Activated CD8-positive, alpha-beta memory T cell treated with anti-CD3 and anti-CD28 coated beads for 36 hours (primary cell): Measurements from ENCODE around the gene ZNF213. TPM values are rescaled to one million over a fixed set of nuclear protein-coding genes. Genes with fewer than 3 reads are reported as not detected.
"Not testable (repeated sequence)": the region's sequence is repeated elsewhere in the genome, so short reads cannot be mapped to it uniquely, and the experiment has no call there.

Experiments used
- CTCF ChIA-PET: fragments of 350-600 bp; sonication (Branson Sonifier 250); formaldehyde crosslinking; loops from one replicate; lab custom pipeline; 2021; ENCODE audit warnings: antibody characterized with exemption; lab: Charles Lee
- POLR2A ChIA-PET: fragments of 350-600 bp; sonication (Branson Sonifier 250); formaldehyde crosslinking; loops from one replicate; lab custom pipeline; 2021; ENCODE audit warnings: antibody characterized with exemption; lab: Charles Lee
- total RNA-seq, 2 experiments: library from RNA; stranded (reverse); gene quantifications; one replicate each; pipeline ENCODE4 v1.2.3, GENCODE V29; 2021

The ZNF213 gene
- total RNA-seq, 2 experiments from 2014 or later, result 8.6 to 9.2 TPM

DNA sequence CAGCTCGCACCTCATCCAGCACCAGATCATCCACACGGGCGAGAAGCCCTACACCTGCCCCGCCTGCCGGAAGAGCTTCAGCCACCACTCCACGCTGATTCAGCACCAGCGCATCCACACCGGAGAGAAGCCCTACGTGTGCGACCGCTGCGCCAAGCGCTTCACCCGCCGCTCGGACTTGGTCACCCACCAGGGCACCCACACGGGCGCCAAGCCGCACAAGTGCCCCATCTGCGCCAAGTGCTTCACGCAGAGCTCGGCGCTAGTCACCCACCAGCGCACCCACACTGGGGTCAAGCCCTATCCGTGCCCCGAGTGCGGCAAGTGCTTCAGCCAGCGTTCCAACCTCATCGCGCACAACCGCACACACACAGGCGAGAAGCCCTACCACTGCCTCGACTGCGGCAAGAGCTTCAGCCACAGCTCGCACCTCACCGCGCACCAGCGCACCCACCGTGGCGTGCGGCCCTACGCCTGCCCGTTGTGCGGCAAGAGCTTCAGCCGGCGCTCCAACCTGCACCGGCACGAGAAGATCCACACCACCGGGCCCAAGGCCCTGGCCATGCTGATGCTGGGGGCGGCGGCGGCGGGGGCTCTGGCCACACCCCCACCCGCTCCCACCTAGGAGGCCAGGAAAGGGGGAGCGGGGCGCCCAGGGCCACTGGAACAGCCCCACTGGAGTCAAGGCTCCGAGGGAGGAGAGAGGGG is 15.0 kb upstream of the ZNF213 start:
- ChIA-PET CTCF (interaction anchor here (0.5 to 2.1 kb wide), 6 partner anchors 10 to 92 kb away, joined by 3 to 12 read pairs (median 3); partner anchors contain the start of gene ZNF213), POLR2A (no interaction called here)

DNA sequence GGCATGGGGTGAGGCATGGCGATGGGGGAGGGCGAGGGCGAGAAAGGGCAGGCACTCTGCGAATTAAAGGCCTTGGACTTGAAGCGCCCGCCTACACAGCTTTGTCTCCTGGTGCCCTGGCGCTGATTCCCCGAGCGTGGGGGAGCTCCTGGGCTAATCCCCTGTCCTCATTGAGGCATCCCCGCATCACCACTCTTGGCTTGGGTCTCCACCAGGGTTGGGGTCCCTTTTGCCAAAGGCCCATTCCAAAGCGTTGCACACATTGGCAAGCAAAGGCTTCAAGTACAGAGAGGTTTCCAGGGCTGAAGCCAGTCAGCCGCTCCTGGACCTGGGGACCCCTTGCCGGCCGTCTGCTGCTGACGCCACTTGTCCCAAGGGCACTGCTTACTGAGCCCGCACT is 14.4 kb upstream of the ZNF213 start:
- POLR2A ChIA-PET, result no interaction called here
- CTCF ChIA-PET, result interaction anchor here (0.8 to 2.1 kb wide), 5 partner anchors 9 to 93 kb away, joined by 3 to 12 read pairs (median 3); partner anchors contain the start of gene ZNF213

DNA sequence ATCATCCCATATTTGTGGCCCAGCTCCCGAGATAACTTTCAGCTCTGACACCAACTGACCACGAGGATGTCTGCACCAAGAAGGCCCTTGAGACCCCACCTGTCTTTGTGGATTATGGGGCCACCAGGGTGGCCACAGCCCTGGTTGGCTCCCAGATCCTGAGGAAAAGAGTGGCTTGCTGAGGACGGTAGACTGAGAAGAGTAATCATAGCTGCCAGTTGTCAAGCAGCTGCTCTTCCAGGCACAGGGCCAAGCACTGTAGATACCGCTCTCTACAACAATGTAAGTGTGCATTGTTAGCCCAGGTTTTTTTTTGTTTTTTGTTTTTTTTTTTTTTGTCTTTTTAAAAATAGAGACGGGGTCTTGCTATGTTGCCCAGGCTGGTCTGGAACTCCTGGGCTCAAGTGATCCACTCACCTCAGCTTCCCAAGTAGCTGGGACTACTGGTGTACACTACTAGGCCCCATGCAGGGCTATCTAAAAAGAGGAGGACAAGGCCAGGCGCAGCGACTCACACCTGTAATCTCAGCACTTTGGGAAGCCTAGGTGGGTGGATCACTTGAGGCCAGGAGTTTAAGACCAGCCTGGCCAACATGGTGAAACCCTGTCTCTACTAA is 12.9 kb upstream of the ZNF213 start:
- ChIA-PET POLR2A (no interaction called here), CTCF (interaction anchor here (0.7 to 1.4 kb wide), 7 partner anchors 11 to 90 kb away, joined by 3 to 4 read pairs (median 3); no protein-coding TSS in a partner anchor)

DNA sequence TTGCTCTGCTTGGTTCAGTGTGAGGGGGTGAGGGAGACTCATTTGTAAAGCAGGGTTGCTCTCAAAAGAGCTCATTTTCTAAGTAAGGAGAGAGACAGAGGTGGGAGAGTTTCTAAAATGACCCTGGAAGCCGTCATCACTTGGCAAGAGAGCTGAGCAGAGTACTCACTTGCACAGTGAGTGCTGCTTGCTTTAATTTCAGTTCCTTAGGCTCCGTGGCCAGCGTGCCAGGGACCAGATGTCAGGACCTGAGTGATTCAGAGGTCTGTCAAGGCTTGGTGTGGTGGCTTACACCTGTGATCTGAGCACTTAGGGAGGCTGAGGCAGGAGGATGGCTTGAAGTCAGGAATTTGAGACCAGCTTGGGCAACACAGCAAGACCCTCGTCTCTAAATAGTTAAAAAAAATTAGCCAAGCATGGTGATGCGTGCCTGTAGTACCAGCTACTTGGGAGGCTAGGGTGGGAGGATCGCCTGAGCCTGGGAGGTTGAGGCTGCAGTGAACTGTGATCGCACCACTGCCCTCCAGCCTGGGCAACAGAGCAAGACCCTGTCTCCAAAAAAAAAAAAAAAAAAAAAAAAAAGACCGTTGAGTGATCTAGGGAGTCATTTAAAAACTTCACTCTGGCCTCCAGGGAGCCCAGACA is 11.8 kb upstream of the ZNF213 start:
- ChIA-PET POLR2A (interaction anchor here (0.5 kb wide), 1 partner anchor 20 kb away, joined by 3 read pairs; no protein-coding TSS in a partner anchor), CTCF (interaction anchor here (0.7 to 1.4 kb wide), 2 partner anchors 10 to 91 kb away, joined by 3 read pairs; no protein-coding TSS in a partner anchor)

DNA sequence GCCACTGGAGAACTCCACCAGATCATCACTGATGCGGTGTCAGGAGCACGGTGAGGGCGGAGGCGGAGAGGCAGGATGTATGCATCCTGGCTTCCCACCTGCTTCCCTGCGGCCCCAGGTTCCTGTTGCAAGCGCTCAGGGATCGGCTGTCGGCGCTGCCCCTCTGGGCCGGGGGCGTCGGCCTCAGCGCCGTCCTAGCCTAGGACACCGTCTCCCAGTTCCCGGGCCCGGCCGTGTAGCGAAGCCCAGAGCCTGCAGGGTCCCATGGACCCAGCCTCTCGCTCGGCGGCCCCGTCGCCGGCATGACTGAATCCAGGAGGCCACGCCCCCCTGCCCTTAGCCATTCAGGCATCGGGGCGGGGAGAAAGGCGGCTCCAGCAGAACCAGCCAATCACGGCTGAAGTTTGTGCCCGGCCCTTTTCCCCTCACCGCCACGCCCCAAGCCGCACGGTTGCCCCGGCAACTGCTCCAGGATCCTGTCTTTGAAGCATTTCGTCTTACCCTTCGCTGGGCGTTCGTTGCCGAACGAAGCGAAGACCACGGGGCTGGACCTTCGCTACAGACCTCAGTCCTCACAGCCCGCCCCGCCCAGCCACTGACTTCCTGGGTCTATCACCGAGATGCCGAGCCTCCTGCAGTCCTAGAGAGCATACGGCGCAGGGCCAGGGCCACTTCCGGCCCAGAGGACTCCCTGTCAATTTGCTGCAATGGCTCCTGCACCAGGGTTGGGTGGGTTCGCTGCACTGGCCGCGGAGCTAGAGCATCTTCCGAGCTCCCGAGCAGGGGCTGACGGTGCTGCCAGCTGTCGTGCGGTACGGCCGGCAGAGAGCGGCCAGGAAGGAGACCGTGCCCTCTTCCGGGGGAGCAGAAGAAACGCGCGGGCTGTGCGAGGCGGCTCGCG is 10.6 kb upstream of the ZNF213 start:
- ChIA-PET CTCF (interaction anchor here (0.8 to 11.8 kb wide), 9 partner anchors 9 to 190 kb away, joined by 3 to 121 read pairs (median 4); partner anchors contain the start of genes IL32, ZNF213 and ZSCAN10), POLR2A (interaction anchor here (0.6 to 1.4 kb wide), 3 partner anchors 11 to 59 kb away, joined by 3 to 4 read pairs (median 3); partner anchors contain the start of genes IL32 and ZNF213)

DNA sequence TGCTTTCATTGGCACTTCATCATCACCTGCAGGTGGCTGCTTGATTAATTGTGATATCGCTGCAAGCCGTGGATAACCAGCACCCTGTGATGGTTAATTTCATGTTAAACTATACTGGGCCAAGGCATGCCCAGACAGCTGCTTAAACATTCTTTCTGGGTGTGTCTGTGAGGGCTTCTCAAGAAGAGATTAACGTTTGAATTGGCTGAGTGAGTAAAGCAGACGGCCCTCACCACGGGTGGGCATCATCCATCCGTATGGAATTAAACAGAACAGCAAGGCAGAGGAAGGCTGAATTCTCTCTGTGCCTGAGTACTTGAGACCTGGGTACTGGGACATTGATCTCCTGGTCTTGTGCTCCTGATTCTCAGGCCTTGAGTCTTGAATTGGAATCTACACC is 7.1 kb upstream of the ZNF213 start:
- ChIA-PET CTCF (interaction anchor here (1.0 to 11.8 kb wide), 11 partner anchors 10 to 104 kb away, joined by 3 to 121 read pairs (median 10); partner anchors contain the start of genes HCFC1R1, IL32, THOC6 and ZSCAN10), POLR2A (no interaction called here)

DNA sequence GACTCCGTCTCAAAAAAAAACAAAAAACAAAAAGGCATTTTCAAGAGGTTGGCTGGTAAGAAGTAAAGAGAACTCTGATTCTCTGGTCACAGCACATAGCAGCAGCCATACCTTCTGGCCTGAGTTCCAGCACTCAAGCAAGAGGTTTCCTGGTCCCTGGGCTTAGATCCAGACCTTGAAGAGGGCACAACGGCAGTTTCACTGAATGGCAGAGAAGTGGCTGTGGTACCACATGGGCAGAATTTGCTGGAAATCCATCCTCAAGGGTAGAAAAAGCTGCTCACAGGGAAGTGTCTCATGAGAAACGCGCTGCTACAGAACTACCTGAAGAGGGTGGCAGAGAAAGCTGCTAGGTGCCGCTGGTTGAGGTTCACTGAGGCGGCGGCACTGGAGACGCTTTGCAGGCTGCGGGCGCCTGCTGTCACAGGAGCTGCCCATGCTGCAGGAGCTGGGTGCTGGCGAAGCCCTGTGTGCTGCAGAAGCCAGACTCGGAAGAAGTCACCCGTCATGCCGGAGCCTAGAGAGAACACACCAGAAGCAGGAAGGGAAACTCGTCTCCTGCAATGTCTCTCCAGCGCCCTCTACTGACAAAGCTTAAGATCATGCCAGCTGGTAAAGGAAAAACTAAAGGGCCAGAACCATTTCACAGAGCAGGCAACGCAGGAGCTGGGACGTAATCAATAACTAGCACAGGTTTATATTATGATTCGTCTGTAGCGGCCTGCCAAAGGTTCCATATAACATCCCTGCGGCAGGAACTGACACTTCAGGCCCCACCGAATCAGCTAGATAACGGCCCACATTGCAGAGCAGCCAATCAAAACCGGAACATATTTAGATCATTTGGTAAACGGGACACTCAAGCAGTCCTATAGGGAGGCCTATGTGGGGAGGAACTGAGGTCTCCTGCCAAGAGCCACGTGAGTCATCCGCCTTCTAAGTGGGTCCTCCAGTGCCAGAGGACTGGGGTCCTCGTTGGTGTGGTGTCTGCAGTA is 5.4 kb upstream of the ZNF213 start:
- CTCF ChIA-PET, result interaction anchor here (0.6 to 11.8 kb wide), 40 partner anchors 10 to 110 kb away, joined by 3 to 121 read pairs (median 6); partner anchors contain the start of genes HCFC1R1, IL32, THOC6 and ZNF205

DNA sequence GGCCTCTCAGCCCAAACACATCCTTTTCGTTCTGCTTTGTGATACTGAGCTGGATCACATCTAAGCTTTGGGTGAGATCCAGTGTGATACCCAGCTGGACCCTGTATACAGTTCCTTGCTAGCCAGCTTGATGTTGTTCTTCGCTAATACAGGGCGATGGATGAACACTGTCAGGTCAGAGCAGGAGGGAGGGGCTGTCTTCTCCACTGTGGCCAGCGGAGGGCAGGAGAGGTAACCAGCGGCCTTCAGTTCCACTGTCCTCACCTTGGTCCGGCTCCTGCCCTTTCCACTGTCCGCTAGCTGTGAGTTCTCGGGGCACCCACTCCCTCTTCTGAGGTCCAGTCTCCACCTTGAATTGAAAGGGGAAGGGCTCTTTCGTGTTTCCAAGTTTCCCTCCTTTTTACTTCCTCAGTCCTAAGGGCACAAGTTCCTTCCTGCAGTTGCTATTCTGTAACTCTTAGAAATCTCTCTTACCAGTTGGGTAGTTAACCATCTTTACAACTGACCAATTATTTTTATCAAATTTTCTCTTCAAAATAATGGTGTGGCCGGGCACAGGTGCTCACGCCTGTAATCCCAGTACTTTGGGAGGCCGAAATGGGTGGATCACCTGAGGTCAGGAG is 3.0 kb upstream of the ZNF213 start:
- ChIA-PET POLR2A (interaction anchor here (0.6 kb wide), 1 partner anchor 57 kb away, joined by 4 read pairs; no protein-coding TSS in a partner anchor), CTCF (interaction anchor here (0.8 to 11.8 kb wide), 13 partner anchors 16 to 73 kb away, joined by 3 to 121 read pairs (median 4); partner anchors contain the start of gene ZSCAN10)

More for the DNA sequence above, 5.4 kb upstream of the ZNF213 start:
- POLR2A ChIA-PET, result interaction anchor here (0.6 to 2.1 kb wide), 8 partner anchors 63 to 1465 kb away, joined by 3 to 9 read pairs (median 4); partner anchors contain the start of genes IL32 and TNFRSF12A

DNA sequence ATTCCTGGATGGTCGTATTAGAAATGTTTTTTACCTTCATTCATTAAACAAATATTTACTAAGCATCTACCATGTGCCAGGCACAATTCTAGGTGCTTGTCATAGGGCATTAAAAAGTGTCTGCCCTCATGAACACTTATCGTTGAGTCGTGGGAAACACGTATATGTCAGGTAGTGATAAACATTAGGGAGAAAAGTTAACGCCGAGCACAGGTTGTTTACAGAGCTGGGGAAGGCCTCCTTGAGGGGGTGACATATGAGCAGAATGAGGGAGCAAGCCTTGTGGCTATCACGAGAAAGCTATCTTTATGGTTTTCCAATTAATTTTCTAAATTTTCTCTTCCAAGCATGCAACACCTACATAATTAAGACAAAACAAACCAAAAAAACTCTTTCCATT is 985 bp upstream of the ZNF213 start:
- POLR2A ChIA-PET, result interaction anchor here (0.6 to 2.8 kb wide), 9 partner anchors 11 to 106 kb away, joined by 3 to 21 read pairs (median 6); partner anchors contain the start of gene IL32
- CTCF ChIA-PET, result interaction anchor here (1.2 to 11.8 kb wide), 11 partner anchors 9 to 106 kb away, joined by 3 to 121 read pairs (median 8); partner anchors contain the start of gene ZSCAN10

DNA sequence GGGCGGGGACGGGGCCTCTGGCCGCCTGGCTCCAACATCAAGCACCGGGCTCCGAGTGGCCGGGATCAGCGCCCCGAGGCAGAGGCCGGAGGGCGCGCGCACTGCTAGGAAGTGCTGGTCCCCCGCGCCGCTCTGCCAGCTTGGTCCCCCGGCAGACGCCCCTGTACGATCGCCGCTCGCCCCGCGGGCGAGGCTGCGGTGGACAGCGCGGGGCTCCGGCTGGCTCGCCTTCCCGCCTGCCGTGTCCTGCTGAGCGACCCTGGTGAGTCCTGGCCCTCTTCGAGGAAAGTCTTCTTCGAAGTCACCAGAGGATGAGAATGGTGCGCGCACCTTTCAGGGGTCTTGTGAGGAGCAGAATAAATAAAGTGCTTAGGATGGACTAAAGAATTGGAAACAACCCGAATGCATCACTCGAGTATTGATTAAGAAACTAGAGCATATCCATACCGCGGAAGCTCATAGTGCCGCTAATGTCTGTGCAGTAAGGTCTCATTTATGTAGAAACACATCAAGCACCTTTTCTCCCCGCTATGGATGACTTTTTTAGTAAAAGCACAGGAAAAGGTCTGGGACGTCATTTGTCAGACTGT is 392 bp downstream of the ZNF213 start:
- ChIA-PET CTCF (interaction anchor here (1.0 to 11.8 kb wide), 10 partner anchors 10 to 107 kb away, joined by 3 to 121 read pairs (median 8); partner anchors contain the start of gene ZSCAN10), POLR2A (interaction anchor here (0.5 to 2.8 kb wide), 16 partner anchors 10 to 602 kb away, joined by 3 to 21 read pairs (median 4); partner anchors contain the start of gene IL32)

DNA sequence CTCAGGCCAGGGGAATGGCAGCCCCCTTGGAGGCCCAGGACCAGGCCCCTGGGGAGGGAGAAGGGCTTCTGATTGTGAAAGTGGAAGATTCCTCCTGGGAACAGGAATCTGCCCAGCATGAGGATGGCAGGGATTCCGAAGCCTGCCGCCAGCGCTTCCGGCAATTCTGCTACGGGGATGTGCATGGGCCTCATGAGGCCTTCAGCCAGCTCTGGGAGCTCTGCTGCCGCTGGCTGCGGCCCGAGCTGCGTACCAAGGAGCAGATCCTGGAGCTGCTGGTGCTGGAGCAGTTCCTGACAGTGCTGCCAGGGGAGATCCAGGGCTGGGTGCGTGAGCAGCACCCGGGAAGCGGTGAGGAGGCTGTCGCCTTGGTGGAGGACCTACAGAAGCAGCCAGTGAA is 2.4 kb downstream of the ZNF213 start:
- POLR2A ChIA-PET, result no interaction called here

DNA sequence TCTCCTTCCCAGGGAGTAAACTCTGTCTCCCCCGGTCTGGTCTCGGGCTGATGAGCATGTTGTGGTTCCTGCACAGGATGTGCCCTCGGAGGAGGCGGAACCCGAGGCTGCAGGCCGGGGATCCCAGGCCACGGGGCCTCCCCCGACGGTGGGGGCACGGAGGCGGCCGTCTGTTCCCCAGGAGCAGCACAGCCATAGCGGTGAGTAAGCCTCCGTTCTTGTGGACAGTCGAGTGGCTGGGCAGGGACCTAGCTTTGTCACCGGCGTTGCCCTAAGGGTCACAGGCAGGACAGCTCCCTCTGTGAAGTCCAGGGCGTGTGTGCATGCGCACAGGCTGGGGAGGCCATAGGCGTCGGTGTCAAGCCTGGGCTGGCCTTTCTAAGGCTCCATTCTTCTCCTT is 3.5 kb downstream of the ZNF213 start:
- POLR2A ChIA-PET, result no interaction called here
- CTCF ChIA-PET, result interaction anchor here (1.3 kb wide), 1 partner anchor 9 kb away, joined by 3 read pairs; no protein-coding TSS in a partner anchor

More for the DNA sequence above, 2.4 kb downstream of the ZNF213 start:
- CTCF ChIA-PET, result interaction anchor here (1.2 to 1.3 kb wide), 2 partner anchors 10 to 12 kb away, joined by 3 read pairs; no protein-coding TSS in a partner anchor

DNA sequence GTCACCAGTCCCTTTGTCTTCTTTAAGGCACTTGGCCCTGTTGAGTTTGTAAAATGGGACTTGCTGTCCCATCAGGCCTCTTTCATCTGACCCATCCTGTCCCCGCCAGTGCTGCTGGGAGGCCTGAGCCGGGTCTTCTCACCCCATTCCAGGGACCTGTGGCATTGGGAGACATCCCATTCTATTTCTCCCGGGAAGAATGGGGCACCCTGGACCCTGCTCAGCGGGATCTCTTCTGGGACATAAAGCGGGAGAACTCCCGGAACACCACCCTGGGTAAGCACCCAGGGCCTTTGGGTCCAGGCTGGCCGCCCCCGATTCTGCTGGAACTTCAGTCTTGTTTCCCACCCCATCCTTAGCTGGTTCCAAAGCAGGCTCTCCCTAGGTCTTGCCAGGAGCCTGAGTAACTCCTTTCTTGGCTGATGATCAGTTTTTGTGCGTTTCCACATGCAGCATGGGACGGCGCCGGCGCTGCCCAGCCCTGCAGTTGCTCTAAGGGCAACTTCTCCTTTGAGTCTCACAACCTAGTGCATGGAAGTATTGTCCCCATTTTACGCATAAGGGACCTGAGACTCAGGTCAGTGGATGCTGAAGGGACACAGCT is 4.1 kb downstream of the ZNF213 start:
- ChIA-PET POLR2A (no interaction called here), CTCF (no interaction called here)

DNA sequence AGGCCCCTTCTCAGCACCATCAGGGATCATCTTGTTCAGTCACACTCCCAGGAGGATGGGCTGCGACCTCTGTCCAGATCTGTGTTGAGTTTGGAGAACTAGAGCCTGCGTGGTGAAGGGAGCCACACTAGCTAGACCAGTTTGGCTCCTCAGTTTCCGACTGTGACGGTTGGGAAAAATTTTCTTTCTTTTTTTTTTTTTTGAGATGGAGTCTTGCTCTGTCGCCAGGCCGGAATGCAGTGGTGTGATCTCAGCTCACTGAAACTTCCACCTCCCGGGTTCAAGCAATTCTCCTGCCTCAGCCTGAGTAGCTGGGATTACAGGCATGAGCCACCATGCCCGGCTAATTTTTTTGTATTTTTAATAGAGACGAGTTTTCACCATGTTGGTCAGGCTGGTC is 4.7 kb downstream of the ZNF213 start:
- POLR2A ChIA-PET, CTCF ChIA-PET: not testable (repeated sequence)
